SK-N-MC (cell line): ENCODE results near the gene HRCT1.
"Not testable (repeated sequence)": the region's sequence is repeated elsewhere in the genome, so short reads cannot be mapped to it uniquely, and the experiment has no call there.

Source experiments
- DNase-seq: peaks from one replicate; pipeline ENCODE4 v3.0.0-alpha.2; 2011; ENCODE audit warnings: low read depth, low spot score
- H3K27ac ChIP-seq: fragments of 200-600 bp; sonication (generic); 2 replicates; pipeline ENCODE4 v1.5.1; 2016; ENCODE audit warnings: mixed run types
- H3K36me3 ChIP-seq: fragments of 200-600 bp; sonication (generic); 2 replicates; pipeline ENCODE4 v1.6.1; 2017; ENCODE audit warnings: antibody characterized with exemption, low read length, mixed read lengths; ENCODE audit not compliant: insufficient read depth
- H3K4me3 ChIP-seq: fragments of 200-600 bp; sonication (generic); 2 replicates; pipeline ENCODE4 v1.5.1; 2016
- H3K9ac ChIP-seq: fragments of 200-600 bp; sonication (generic); 2 replicates; pipeline ENCODE4 v1.8.0; 2017; ENCODE audit warnings: mixed run types, mixed read lengths; ENCODE audit not compliant: insufficient read length
- H3K9me3 ChIP-seq: fragments of 200-600 bp; sonication (generic); 2 replicates; pipeline ENCODE4 v1.6.1; 2017; ENCODE audit warnings: low read depth, mild to moderate bottlenecking, antibody characterized with exemption, low read length, moderate library complexity, mixed read lengths
- EZH2 ChIP-seq: fragments of 200-600 bp; sonication (generic); IDR thresholded peaks from one replicate; pipeline ENCODE4 v1.6.1; 2017; ENCODE audit warnings: antibody characterized with exemption
- FOXP2 ChIP-seq: optimal IDR thresholded peaks from 2 replicates; pipeline ENCODE3; 2011; ENCODE audit warnings: mild to moderate bottlenecking, moderate library complexity; ENCODE audit not compliant: insufficient read depth; ENCODE audit errors: extremely low read length, control extremely low read depth
- POLR2AphosphoS5 ChIP-seq: IDR thresholded peaks from 2 replicates; pipeline ENCODE4 v1.6.1; 2012; ENCODE audit warnings: mild to moderate bottlenecking, low read depth, low read length, borderline replicate concordance

Gene HRCT1

GRCh38 chr9:35930989-35931388 is 25.0 kb downstream of the HRCT1 start:
- Histone ChIP-seq H3K4me3 (no peak overlapping the region), H3K27ac (no peak overlapping the region), H3K9ac (no peak overlapping the region), H3K36me3 (no peaks in the 10 kb centered on the region), H3K9me3 (no peaks in the 10 kb centered on the region)
- TF ChIP-seq FOXP2 (no peak), POLR2AphosphoS5 (no peak), EZH2 (no peak)
- no peak for DNase-seq

GRCh38 chr9:35932735-35933134 is 26.7 kb downstream of the HRCT1 start:
- Histone ChIP-seq H3K4me3 (no peak overlapping the region), H3K9ac (no peak overlapping the region), H3K27ac (no peak overlapping the region), H3K9me3 (no peaks in the 10 kb centered on the region), H3K36me3 (no peaks in the 10 kb centered on the region)
- TF ChIP-seq FOXP2, result no peak
- no peak for TF ChIP-seq POLR2AphosphoS5
- no peak for TF ChIP-seq EZH2
- DNase-seq, result no peak

DNA sequence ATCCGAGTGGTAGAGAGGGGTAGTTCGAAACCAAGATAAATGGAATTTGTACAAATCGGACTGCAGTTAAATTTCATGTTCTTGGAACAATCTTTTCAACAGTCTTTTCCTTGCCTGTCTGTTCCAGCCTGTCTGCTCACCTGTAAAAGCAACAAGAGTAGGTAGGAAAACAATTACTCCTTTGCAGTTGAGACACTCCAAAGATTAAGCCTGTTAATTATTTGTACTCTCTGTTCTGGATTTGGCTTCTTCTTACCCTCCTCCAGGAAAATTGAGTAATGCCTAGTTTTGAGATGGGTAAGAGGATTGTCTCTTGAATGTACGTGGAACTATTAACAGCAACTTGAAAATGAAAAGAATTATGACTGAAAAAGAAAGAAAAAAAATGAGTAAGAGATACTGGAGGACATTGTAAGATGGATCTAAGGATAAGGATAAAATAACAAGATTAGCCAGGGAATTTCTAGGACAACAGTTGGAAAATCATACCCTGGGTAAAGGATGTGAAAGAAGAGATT is 27.6 kb downstream of the HRCT1 start:
- Histone ChIP-seq H3K9me3 (no peaks in the 10 kb centered on the region), H3K9ac (no peak overlapping the region), H3K36me3 (no peaks in the 10 kb centered on the region), H3K27ac (no peak overlapping the region), H3K4me3 (no peak overlapping the region)
- no peak for DNase-seq
- TF ChIP-seq FOXP2 (no peak), EZH2 (no peak), POLR2AphosphoS5 (no peak)

DNA sequence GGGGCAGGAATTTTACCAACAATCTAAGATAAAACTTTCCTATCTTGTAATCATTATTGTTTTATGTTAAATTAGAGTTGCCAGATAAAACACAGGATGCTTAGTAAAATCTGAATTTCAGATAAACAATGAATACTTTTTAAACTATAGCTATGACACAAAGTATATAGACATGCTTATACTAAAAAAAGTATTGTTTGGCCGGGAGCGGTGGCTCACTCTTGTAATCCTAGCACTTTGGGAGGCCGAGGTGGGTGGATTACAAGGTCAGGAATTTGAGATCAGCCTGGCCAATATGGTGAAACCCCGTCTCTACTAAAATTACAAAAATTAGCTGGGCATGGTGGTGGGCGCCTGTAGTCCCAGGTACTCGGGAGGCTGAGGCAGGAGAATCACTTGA is 28.1 kb downstream of the HRCT1 start:
- H3K36me3 ChIP-seq, H3K9me3 ChIP-seq, H3K4me3 ChIP-seq, H3K27ac ChIP-seq, H3K9ac ChIP-seq, DNase-seq: not testable (repeated sequence)

GRCh38 chr9:35935261-35935660 is 29.3 kb downstream of the HRCT1 start:
- Histone ChIP-seq H3K9me3 (no peaks in the 10 kb centered on the region), H3K9ac (no peak overlapping the region), H3K4me3 (no peak overlapping the region), H3K36me3 (no peaks in the 10 kb centered on the region), H3K27ac (no peak overlapping the region)
- TF ChIP-seq POLR2AphosphoS5 (no peak), FOXP2 (no peak), EZH2 (no peak)
- DNase-seq, result no peak

- Histone ChIP-seq H3K4me3 (no peak overlapping the region), H3K27ac (no peak overlapping the region), H3K9ac (no peak overlapping the region), H3K36me3 (no peaks in the 10 kb centered on the region), H3K9me3 (no peaks in the 10 kb centered on the region)
- TF ChIP-seq FOXP2 (no peak), POLR2AphosphoS5 (no peak), EZH2 (no peak)
- DNase-seq, result no peak
These were observed 29.9 kb downstream of the HRCT1 start for GRCh38 chr9:35935755-35936509.

GRCh38 chr9:35937227-35937626 is 31.2 kb downstream of the HRCT1 start:
- no peaks in the 10 kb centered on the region for H3K36me3 ChIP-seq
- no peak for DNase-seq
- H3K9me3 ChIP-seq, result no peaks in the 10 kb centered on the region
- no peak overlapping the region for H3K27ac ChIP-seq
- TF ChIP-seq POLR2AphosphoS5 (no peak), EZH2 (no peak)
- H3K4me3 ChIP-seq, result no peak overlapping the region
- H3K9ac ChIP-seq, result no peak overlapping the region

DNA sequence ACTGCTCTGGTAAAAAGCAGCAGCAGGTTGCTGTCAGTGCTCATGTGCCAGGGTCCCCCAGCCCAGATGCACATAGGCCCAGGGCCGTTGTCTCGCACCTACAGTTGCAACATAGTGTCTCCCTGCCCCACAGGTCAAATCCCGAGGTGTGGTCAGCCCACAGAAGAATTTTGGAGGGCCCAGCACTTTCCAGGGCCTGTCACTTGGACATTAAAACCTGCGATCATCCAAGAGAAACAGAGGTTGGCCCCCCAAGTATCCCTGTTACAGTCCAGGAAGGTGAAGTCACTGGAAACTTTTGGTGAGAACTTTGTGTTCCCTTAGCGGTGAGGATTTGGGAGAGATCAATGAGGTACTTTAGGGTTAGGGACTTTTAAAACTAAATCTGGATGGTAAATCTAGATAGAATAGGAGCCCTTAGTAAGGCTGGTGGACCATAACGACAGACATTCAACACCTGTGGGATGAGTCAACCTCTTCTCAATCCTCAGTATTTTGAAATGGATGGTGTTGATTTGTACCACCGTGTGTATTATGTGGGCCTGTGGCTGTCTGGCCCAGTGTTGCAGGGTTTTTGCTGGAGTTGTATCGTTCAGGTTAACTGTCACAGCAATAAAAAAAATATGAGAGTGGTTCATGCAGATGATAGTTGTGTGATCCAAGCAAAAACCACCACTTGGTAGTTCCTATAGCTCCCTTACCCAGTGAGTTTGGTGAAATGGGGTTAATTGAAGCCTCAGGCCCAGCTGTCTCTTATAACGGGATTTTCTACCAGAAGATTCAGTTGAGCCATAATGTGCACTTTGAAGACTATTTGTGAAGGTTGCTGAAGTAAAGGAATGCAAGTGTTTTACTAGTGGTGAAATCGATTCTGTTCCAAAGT is 32.7 kb downstream of the HRCT1 start:
- Histone ChIP-seq H3K27ac (no peak overlapping the region), H3K4me3 (no peak overlapping the region), H3K9me3 (no peaks in the 10 kb centered on the region), H3K9ac (no peak overlapping the region), H3K36me3 (no peaks in the 10 kb centered on the region)
- TF ChIP-seq FOXP2 (no peak), POLR2AphosphoS5 (no peak), EZH2 (no peak)
- no peak for DNase-seq
